H1 (cell line): ENCODE data around the gene ZC3H14. TPM values are rescaled to one million over a fixed set of nuclear protein-coding genes. Genes with fewer than 3 reads are reported as not detected.

Source experiments
- BACH1 ChIP-seq: IDR thresholded peaks from 2 replicates; pipeline ENCODE4 v1.6.1; 2012; ENCODE audit warnings: low read length, improper control_type of control experiment
- CHD7 ChIP-seq: fragments of 300-600 bp; sonication (generic); IDR thresholded peaks from 2 replicates; pipeline ENCODE4 v1.7.1; 2012; ENCODE audit warnings: low read length, moderate library complexity, mild to moderate bottlenecking, inconsistent platforms; ENCODE audit not compliant: insufficient replicate concordance
- SIRT6 ChIP-seq: IDR thresholded peaks from one replicate; pipeline ENCODE4 v1.7.1; 2012; ENCODE audit warnings: low read length, inconsistent platforms
- SIX5 ChIP-seq: IDR thresholded peaks from 2 replicates; pipeline ENCODE4 v1.6.1; 2011; ENCODE audit warnings: mild to moderate bottlenecking, low read depth, low read length
- SP1 ChIP-seq: IDR thresholded peaks from 2 replicates; pipeline ENCODE4 v1.6.1; 2011; ENCODE audit warnings: low read depth, low read length
- TAF1 ChIP-seq: IDR thresholded peaks from 2 replicates; pipeline ENCODE4 v1.6.1; 2011; ENCODE audit warnings: mild to moderate bottlenecking, low read depth, low read length
- TCF12 ChIP-seq: IDR thresholded peaks from 2 replicates; pipeline ENCODE4 v1.6.1; 2011; ENCODE audit warnings: low read depth, mild to moderate bottlenecking, low read length
- polyA plus RNA-seq, 7 experiments: library from polyadenylated mRNA; depleted of rRNA in 3 of 7; stranded (reverse) in 5 of 7; unstranded in 2 of 7; fragments of >200 nt in 5 of 7; fragments of 200-250 nt in 2 of 7; gene quantifications; 1 replicate in 5 of 7; 2 replicates in 1 of 7; 4 replicates in 1 of 7; pipeline versions ENCODE4 v1.2.1 to v1.2.3, GENCODE V29; 2011 to 2013; ENCODE audit warnings: missing spikeins in 2 of 7, mixed read lengths in 2 of 7
- total RNA-seq: library from RNA; stranded (reverse); fragmentation: NEBNext Ultra II Directional; extraction: Animal tissue kit (Norgen Biotek cat#: 25700); gene quantifications from 2 replicates; pipeline ENCODE4 v1.2.1, GENCODE V29; 2021

ZC3H14 gene
- total and polyA plus RNA-seq, 2 of the 8 experiments (the other 6 are each of a cell fraction or from before 2014, with no cell fraction given), result 86.0 to 99.1 TPM

- no peak for TF ChIP-seq CHD7
- TF ChIP-seq TCF12, result no peak
- TF ChIP-seq SP1, result no peak
- TF ChIP-seq SIX5, result no peak
- no peak for TF ChIP-seq BACH1
- TF ChIP-seq TAF1, result no peak
- TF ChIP-seq SIRT6, result no peak
These were observed 50.1 kb downstream of the ZC3H14 start (continued) for GRCh38 chr14:88612981-88613380.
